ENCODE data around the gene DARS2. TPM values are rescaled to one million over a fixed set of nuclear protein-coding genes. Genes with fewer than 3 reads are reported as not detected.
"Not testable (repeated sequence)": the region's sequence is repeated elsewhere in the genome, so short reads cannot be mapped to it uniquely, and the experiment has no call there.

DARS2 gene
- total and polyA plus RNA-seq, 11 donors = 5.5 to 25.1 (median 14.7) TPM

DNA sequence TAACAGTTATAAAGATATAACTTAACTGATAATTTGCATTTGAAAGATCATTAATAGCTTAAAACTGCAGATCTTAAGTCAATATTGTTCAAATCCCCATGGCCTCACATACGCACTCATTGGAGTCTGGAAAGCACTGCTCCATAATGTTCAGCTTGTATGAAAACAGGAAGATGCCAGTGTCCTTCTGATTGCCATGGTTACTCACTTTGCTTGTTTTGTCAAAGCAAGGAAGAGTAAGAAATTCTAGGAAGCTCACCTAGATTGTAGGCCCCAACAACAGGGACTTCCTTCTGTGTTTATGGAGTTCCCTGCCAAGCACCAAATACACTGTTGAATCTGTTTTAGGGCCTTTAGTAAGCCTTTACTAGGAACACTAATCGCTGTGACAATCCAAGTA lies 32.4 kb downstream of the DARS2 start:
- H3K36me3 ChIP-seq = peaks cover 0 to 97% (median 72%) of the 10 kb centered on the region in 9 donors
- ATAC-seq (no peak), DNase-seq (no peak)
- no peak for TF ChIP-seq POLR2A (IDR thresholded peaks at IDR 0.05)
- TF ChIP-seq, protein P1, sequence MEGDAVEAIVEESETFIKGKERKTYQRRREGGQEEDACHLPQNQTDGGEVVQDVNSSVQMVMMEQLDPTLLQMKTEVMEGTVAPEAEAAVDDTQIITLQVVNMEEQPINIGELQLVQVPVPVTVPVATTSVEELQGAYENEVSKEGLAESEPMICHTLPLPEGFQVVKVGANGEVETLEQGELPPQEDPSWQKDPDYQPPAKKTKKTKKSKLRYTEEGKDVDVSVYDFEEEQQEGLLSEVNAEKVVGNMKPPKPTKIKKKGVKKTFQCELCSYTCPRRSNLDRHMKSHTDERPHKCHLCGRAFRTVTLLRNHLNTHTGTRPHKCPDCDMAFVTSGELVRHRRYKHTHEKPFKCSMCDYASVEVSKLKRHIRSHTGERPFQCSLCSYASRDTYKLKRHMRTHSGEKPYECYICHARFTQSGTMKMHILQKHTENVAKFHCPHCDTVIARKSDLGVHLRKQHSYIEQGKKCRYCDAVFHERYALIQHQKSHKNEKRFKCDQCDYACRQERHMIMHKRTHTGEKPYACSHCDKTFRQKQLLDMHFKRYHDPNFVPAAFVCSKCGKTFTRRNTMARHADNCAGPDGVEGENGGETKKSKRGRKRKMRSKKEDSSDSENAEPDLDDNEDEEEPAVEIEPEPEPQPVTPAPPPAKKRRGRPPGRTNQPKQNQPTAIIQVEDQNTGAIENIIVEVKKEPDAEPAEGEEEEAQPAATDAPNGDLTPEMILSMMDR (IDR thresholded peaks at IDR 0.05) = no peak
- H3K27me3 ChIP-seq = no peaks in the 10 kb centered on the region
- no peak overlapping the region for H3K4me3 ChIP-seq
- H3K9me3 ChIP-seq = no peaks in the 10 kb centered on the region
- intact Hi-C loops (cut with DNase I) = no loop called here
- 92 to 97% (median 94%) methylated on average over 2 of the region's 2 CpGs for WGBS, 4 donors
- H3K27ac ChIP-seq = no peak overlapping the region
- peaks cover 0 to 7% (median 0%) of the 10 kb centered on the region in 12 donors for H3K4me1 ChIP-seq

DNA sequence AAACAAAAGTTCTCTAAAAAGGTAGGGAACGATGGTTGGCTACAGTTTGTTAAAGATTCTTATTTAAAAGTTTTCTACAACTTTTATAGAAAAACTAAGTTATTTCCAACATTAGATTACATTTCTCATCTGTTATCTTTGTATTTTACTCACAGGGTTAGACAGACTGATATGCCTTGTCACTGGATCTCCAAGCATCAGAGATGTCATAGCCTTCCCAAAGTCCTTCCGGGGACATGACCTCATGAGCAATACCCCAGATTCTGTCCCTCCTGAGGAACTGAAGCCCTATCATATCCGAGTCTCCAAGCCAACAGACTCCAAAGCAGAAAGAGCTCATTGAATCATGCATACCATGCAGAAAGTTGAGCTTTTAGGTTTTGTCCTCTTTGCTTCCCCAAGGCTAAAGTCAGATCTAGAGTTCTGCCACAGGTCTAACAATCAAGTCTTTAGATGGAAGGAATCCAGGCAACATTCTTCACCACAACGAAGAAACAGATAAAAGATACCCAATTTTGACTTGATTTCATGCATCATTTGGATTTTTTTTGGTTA lies 33.0 kb downstream of the DARS2 start:
- WGBS, 4 donors = 73 to 77% (median 76%) methylated on average over 4 of the region's 4 CpGs
- Histone ChIP-seq H3K36me3 (peaks cover 0 to 97% (median 73%) of the 10 kb centered on the region in 9 donors), H3K27ac (no peak overlapping the region), H3K27me3 (no peaks in the 10 kb centered on the region), H3K9me3 (no peaks in the 10 kb centered on the region), H3K4me1 (peaks cover 0 to 5% (median 0%) of the 10 kb centered on the region in 12 donors), H3K4me3 (no peak overlapping the region)
- ATAC-seq = no peak
- no peak for DNase-seq
- TF ChIP-seq, protein P1 (IDR thresholded peaks at IDR 0.05) = no peak
- TF ChIP-seq POLR2A (IDR thresholded peaks at IDR 0.05) = no peak
- intact Hi-C loops (cut with DNase I) = no loop called here

DNA sequence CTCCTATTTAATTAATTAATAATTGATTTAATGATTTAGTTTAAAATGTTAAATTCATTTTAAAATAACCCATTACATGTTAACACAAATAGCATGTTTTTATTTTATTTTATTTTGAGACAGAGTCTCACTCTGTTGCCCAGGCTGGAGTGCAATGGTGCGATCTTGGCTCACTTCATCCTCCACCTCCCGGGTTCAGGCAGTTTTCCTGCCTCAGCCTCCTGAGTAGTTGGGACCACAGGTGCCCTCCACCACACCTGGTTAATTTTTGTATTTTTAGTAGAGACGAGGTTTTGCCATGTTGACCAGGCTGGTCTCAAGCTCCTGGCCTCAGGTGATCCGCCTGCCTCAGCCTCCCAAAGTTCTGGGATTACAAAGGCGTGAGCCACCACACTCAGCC lies 35.1 kb downstream of the DARS2 start:
- ATAC-seq; H3K4me1 ChIP-seq; intact Hi-C loops (cut with DNase I); DNase-seq; H3K27me3 ChIP-seq; H3K27ac ChIP-seq; H3K4me3 ChIP-seq; H3K9me3 ChIP-seq: not testable (repeated sequence)
- WGBS, 4 donors = 95 to 98% (median 97%) methylated on average over 5 of the region's 5 CpGs
- H3K36me3 ChIP-seq = peaks cover 0 to 98% (median 75%) of the 10 kb centered on the region in 9 donors

DNA sequence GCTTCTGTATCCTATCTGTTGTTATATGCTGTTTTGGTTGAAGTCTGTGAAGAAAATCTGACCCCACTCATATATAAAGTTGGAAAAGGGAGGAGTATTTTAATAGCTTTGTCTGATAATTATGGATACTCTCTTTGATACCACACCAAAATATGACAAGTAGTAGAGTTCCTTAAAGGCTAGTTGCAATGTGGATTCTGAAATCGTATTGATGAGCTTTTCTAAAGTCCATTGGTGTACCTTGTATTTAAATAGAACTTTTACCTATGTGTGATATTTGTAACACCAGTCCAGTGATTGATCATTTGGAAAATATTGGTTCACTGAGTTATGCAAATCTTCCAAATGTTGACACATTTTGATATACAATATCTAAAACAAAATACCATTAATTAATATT lies 35.6 kb downstream of the DARS2 start:
- peaks cover 0 to 98% (median 76%) of the 10 kb centered on the region in 9 donors for H3K36me3 ChIP-seq
- no peaks in the 10 kb centered on the region for H3K9me3 ChIP-seq
- no peak for TF ChIP-seq POLR2A (IDR thresholded peaks at IDR 0.05)
- TF ChIP-seq, protein P1 (IDR thresholded peaks at IDR 0.05) = no peak
- ATAC-seq (no peak), DNase-seq (no peak)
- no peak overlapping the region for H3K27ac ChIP-seq
- no peak overlapping the region for H3K4me3 ChIP-seq
- H3K4me1 ChIP-seq = peaks cover 0 to 15% (median 3%) of the 10 kb centered on the region in 12 donors
- intact Hi-C loops (cut with DNase I) = loop anchor here in 1 of 10 donors (10.0 kb wide), 1 partner anchor 295 kb away; the partner anchor contains the start of gene RABGAP1L
- H3K27me3 ChIP-seq = no peaks in the 10 kb centered on the region
- 87 to 97% (median 90%) methylated on average over 1 of the region's 1 CpG for WGBS, 4 donors
